GM18526 (cell line): ENCODE results near the gene GRIN2A.

Experiments
- POLR2A ChIP-seq: IDR thresholded peaks from 3 replicates; pipeline ENCODE4 v1.6.1; 2011; ENCODE audit not compliant: insufficient read length; ENCODE audit errors: extremely low read depth

Gene GRIN2A

DNA sequence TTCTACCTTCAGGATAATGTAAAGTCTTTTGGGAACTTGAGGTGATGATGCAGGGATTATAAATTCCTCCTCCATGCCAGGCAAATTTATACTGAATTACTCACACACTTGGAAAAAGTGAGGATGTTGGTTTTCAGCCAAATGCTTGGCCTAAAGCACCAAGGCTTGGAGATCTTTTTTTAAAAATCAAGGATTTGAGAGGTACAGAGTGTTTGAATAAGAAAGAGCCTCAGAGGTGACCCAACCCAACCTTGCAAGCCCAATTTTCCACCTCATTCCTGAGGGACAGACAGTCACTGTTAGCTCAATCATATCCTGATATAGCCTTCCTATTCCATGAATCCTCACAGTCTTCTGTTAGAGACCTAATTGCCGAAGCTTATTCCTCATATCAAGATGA is 14.0 kb downstream of the GRIN2A start:
- no peak for TF ChIP-seq POLR2A

DNA sequence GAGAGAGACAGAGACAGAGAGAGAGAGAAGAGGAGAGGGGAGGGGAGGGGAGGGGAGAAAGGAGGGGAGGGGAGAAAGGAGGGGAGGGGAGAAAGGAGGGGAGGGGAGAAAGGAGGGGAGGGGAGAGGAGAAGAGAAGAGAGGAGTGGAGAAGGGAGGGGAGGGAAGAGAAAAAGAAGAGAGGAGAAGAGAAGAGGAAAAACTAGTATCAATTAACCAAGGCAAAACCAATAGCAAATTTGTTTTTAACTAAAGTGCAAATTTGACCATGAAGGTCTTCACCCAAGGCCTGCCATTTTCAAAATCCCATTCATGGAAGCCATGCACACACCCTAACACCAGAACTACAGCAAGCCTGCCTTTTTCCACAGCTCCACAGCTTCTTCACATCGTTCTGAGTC is 16.6 kb downstream of the GRIN2A start:
- TF ChIP-seq POLR2A, result no peak

DNA sequence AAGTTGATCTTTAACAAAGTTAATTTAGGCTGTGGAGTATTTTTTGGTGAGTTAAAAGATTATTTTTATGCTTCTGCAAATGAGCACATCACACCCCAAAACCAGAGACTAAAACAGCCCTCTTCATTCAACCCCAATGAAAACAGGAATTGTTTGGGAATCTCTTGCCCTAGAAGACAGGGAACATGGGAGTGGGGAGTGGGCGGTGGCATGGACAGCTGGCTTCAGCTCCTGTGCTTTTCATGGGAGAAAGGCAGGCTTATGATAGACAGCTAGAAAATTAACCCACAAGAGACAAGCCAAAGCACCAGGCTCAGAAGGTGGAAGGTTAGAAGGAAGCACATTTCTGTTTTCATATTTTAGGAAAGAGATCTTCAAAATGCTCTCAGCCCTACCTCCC is 19.2 kb downstream of the GRIN2A start:
- TF ChIP-seq POLR2A, result no peak

DNA sequence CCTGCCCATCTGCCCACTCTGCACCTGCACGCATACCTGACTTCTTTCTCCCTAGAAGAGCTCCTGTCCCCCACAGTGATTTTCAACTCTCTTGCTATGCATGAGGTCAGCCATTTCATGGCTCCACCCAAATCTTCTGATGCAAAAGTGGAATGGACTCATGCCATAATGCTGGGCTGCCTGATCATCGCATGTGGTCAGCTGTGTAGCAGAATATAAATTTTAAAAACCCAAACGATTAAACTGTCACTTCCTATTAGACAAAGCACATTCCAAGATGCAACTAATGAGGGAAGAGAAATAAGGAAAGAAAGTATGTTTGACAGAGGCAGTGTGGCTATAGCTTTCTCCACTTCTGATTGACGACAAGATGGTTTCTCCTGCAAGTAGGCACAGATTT is 26.1 kb downstream of the GRIN2A start:
- TF ChIP-seq POLR2A, result no peak

DNA sequence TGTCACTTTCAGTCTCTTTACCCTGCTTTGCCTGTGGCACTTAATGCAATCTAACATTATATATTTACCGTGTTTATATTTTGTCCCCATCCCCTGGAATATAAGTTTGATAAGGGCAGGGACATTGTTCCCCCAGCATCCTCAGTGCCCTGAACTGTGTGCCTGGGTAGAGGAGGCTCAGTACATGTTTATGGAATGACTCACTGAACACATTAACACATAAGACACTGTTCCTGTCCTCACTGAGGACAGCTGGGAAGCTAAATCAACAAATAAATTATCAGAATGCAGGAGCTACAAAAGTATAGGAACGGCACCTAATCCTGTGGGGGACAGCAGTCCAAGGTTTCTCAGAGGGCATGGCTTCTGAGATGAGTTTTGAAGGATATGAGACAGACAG is 27.8 kb downstream of the GRIN2A start:
- TF ChIP-seq POLR2A, result no peak

DNA sequence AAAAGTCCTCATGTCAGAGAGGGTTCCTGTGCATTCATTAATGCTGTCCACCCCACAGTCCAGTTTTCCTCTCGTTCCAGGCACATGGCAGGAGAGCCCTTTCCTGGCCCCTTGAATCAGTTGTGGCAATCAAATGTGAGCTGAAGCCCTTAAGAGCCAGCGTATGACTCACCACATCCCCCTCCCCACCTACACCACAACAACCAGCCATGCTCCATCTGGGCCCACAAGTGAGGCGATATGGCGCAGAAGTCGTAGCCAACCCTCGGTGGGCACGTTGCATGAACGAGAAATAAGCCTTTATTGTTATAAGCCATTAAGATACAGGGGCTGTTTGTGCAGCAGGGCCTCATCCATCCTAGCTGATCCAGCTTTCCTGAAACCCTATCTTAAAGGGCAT is 28.2 kb downstream of the GRIN2A start:
- TF ChIP-seq POLR2A, result no peak

DNA sequence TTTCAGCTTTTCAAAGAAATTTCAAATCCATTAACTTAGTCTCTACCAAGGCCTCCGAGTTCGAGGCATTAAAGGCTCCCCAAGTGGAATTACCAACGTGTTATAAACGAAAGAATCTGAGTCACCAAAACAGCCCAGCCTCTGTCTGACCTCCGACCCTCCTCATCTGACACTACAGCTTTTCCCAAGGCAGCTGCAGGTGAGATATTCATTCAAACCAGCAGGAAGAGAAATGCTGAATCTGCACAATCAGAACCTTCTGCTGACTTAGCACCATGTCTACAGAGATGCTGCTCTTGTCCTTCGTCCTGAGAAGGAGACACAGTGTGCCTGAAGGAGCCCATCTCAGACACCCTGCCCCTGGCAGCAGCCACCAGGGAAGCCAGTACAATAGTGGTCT is 30.5 kb downstream of the GRIN2A start:
- no peak for TF ChIP-seq POLR2A

DNA sequence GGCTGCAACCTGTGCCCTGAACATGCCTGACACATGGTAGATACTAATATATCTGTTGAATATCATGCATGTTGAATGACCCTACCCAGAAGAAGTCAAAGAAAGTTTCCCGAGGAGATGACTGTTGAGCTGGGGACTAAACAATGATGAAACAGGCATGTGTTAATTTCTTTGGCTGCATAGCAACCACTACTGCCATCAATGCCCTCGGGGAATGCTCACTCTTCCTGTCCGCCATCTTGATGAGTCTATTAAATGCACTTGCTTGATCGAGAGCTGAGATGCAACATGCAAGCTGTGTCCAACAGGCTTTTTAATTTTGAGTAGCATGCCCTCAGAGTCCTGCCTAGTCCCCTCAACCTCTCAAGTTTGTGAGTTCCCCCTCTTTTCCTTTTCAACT is 31.3 kb downstream of the GRIN2A start:
- TF ChIP-seq POLR2A, result no peak

DNA sequence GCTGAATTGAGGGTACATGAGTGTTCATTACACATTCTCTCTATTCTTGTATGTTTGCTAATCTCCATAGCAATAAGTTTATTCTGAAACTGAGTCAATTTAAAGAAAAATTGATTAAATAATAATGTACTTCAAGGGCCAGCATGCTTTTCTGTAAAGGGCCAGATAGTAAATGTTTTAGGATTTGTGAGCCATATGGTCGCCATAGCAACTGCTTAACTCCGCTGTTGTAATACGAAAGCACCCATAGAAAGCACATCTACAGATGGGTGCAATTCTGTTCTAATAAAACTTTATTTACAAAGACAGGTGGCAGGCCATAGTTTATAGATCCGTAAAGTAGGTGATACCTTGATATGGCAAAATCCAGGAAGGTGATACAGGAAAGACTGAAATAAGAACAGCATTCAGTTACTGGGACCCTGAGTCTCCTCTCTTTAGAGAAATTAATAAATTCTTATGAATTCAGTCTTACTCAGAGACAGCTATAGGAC is 36.6 kb downstream of the GRIN2A start:
- no peak for TF ChIP-seq POLR2A

DNA sequence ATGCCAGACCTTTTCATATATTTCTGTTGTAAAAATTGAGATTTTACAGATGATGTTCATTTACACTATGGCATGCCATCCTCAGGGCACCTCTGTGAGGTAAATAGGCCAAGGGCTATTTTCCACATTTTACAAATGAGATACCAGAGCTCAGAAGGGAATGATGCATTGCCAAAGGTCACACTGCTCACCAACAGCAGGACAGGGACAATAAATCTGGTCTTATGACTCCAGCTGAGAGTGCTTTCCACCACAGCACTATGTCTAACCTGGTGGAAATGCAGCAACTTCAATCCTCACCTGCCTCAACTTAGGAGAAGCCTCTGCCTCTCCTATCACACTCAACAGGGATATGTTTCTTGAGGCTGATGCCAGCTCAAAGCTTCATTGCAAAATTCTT is 40.6 kb downstream of the GRIN2A start:
- no peak for TF ChIP-seq POLR2A

DNA sequence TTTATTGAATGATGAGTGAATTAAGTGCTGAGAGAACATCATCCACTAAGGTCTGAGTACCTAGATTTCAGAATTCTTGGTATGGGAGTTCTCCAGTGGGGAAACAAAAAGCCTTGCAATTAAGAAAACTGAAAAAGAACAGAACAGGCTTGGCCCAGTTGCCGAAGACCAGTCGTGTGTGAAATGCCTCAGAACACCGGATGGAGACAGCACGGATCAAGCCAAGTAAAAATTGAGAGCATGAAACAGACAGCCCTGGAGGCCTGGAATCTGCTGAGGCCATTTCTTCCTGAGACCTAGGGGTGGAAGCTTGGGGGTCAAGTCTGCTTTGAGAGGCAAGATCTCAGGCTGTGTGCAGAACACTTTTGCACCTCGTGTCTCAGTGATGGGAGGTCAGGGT is 43.3 kb downstream of the GRIN2A start:
- no peak for TF ChIP-seq POLR2A

DNA sequence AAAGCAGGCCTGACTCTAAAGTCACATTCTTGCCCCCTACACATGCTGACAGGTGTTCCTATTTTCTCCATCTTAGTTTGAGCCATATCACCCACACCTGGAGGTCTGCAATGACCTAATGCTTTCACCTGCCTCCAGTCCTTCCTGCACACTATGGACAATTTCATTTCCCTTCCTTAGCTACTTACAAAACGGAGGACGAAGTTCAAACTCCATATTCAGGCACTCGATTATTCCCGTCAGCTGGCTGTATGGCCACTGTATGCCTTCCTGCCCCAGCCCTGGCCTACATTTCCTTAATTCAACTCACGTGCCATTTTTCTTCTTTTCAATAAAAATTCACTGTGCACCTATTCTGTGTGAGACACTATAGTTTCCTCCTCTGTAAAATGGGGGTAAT is 44.9 kb downstream of the GRIN2A start:
- TF ChIP-seq POLR2A, result no peak

DNA sequence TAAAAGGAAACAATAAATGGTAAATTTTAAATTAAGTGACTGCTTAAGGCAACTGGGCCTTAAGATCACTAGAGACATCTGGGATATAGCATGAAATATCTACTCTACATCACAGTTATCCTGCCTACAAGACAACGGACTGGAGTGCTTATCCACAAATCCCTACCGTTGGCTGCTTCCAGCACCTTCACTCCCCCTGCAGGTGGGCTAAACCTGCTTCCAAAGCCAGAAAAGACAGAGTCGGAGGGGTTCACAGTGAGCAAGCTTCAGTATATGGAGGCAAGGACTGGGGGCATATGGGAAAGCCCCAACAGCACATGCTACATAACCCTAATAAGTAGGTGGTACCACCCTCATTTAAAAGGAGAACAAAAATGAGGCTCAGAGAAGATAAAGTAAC is 45.3 kb downstream of the GRIN2A start:
- TF ChIP-seq POLR2A, result no peak

DNA sequence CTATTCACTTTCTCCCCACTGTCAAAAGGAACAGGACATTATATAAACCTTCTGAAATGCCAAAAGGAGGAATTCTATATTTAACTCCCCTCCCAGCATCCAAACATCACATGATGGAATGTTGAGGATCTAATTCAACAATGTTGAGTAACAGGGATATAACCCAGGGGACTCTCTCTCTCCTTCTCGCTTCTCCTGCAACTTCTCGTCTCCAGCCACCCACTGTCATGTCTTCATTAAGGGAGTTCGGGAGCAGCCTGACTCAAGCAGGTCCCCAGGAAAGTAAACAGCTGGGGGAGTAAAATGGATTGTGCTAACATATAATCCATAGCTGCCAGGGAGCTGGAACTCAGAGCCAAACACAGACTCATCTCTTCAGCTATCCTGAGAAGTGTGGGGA is 51.7 kb downstream of the GRIN2A start:
- no peak for TF ChIP-seq POLR2A

DNA sequence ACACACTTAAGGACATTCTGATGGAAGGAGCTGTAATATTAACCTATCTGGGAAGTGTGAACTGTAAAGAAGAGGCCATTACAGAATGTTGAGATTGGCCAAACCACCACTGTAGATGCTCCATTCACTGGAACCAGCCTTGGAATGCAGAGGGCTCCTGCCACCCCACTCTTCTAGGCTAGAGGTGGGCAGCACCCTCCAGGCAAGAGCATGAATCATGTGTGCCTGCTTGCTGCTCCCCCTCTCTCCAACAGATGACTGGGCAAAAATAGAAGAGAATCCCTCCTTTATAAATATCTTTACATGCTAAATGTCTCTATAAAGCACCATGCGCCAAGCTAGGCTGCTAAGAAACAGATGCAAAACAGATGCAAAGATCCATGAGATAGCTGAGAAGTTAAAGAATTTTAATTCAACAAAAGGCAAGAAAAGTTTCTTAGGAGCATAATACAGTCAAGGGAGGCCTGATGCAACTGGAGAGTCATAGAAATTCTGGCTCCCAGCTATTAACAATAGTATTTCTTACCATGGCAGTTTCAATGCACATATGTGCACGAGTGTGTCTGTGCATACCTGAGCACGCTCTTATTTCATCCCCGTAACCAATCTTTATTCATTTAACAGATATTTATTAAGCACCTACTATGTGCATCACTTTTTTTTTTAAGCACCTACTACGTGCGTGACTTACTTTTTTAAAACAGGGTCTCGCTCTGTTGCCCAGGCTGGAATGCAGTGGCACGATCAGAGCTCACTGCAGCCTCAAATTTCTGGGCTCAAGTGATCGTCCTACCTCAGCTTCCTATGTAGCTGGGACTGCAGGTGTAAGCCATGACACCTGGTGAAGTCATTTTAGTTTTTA is 53.6 kb downstream of the GRIN2A start:
- TF ChIP-seq POLR2A, result no peak

DNA sequence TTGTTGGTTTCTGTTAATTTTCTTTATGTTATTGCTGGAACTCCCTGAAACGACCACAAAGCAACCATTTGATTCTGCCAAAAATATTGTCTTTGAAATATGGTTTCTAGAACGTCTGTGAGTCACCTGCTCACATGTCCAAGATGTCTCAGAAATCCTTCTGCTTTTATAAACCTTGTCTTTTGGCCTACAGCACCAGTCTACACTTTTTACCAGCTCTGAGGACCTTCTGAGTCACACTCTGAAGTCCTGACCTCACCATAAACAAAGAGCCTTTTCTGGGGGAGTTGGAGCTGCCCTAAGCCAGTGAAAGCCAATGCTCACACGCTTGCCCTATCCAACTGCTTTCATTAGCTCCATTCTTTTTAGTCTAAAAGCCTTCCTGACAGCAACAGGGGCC is 55.5 kb downstream of the GRIN2A start:
- TF ChIP-seq POLR2A, result no peak

DNA sequence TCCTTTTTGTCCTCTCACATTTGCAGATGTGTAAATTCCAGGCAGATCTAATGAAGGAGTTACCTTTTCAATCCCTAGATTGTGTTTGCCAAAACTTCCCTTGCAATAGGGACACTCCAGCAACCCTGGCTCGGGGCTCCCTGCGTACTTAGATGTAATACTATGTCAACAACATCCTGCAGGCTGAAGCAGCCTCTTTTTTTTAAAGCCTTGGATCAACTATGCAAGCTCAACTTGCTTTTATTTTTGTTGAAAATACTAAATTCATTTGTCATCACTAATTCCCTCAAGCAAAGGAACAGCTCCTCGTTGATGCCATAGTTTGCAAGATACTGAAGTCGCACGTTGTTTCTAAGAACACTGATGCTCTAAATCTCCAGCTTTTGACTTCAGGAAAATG is 59.1 kb downstream of the GRIN2A start:
- no peak for TF ChIP-seq POLR2A

DNA sequence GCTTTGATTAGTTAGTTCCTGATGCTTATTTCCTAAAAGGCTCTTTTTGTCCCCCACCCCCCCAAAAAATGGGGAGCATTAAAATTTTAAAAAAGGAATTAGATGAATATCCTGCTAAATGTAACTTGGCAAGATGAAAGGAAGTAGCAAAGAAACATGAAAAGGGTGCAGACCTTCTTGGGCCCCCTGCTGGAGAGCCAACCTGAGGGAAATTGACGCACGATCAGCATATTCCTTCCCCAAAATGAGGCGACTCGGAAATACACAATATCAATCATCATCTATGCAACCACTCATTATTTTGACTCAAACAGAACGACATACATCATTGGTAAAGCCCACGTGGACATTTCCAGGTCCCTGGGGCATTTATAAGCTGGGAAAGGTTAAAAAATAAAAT is 59.7 kb downstream of the GRIN2A start:
- no peak for TF ChIP-seq POLR2A

DNA sequence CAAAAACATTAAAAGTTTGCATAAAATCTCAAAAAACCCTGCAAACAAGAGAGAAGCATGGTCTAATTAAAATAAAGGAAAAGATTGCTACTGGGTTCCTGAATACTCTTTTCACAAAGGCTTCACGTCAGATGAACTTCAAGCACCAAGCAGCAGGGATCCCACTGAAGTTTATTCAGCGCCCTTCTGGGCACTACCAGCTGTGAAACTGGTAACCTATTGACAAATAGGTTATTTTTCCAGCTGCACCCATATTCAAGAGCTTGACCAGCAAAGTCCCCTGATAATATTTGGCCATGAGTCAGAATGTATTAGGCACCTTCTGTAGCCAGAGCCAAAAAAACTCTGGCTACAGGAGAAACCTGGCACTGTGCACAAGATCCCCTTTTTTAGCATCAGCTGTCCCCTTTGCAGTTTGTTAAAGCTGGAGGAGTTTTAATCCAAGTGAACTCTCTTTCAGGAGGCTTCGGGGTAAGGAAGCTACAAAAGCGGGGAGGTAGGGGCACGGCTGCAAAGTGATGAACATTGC is 60.3 kb downstream of the GRIN2A start:
- no peak for TF ChIP-seq POLR2A
